ES-I3 (cell line): ENCODE measurements around the gene CAMTA1.

ENCODE experiments used
- H3K36me3 ChIP-seq: 2 replicates; pipeline ENCODE4 v1.6.1; 2013; ENCODE audit warnings: mild to moderate bottlenecking, low read length, control low read depth, moderate library complexity; ENCODE audit not compliant: insufficient read depth
- H3K4me1 ChIP-seq: 2 replicates; pipeline ENCODE4 v1.6.1; 2013; ENCODE audit warnings: mild to moderate bottlenecking, control low read depth, low read length; ENCODE audit not compliant: insufficient read depth
- H3K9ac ChIP-seq: 2 replicates; pipeline ENCODE4 v1.6.1; 2013; ENCODE audit warnings: low read depth, mild to moderate bottlenecking, low read length, moderate library complexity
- H3K9me3 ChIP-seq: 2 replicates; pipeline ENCODE4 v1.6.1; 2013; ENCODE audit warnings: mild to moderate bottlenecking, low read length, moderate library complexity; ENCODE audit not compliant: control insufficient read depth, insufficient read depth

CAMTA1 gene

DNA sequence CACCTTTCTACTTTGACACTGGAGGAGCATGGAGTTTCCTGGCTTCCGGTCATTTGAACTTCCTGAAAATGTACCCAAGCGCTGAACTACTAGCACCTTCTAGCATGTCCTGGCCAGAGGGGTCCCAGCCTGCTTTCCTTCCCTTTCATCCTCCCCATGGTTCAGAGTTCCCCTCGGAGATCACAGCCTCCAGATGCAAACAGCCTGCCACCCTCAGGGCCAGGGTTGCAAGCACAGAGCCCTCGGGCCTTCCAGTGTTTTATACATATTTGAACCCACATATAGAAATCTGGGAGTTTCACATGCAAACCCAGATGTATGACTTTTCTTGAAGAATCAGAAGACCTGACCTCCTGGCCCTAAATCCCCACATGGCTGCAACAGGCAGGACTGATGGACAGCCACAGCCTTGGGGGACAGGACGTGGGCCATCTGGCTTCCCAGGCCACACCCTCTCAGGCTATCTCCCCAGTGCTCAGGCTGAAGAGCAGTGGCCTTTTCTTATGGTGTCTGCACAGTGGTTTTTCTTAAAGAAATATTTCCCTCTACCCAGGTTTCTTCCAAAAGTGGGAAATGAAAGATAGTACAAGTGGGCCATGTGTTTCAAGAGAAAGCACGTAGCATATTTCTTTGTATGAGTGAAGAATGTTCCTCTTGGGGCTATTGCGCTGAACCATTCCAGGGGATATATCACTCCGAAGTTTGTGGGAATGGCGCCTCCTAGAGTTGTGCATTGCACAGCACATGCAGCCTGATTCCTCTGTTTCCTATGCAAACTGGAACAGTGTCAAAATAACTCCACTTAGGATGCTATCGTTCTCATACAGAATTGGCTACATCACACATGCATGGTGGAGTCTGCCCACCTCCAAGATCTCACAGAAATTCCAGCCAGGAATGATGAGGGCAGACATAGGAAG is 753.9 kb downstream of the CAMTA1 start:
- Histone ChIP-seq H3K36me3 (no peaks in the 10 kb centered on the region), H3K4me1 (peaks cover 37% of the 10 kb centered on the region), H3K9ac (no peak overlapping the region), H3K9me3 (no peaks in the 10 kb centered on the region)

GRCh38 chr1:7539769-7540175 is 754.5 kb downstream of the CAMTA1 start:
- H3K9ac ChIP-seq = no peak overlapping the region
- peaks cover 31% of the 10 kb centered on the region for H3K4me1 ChIP-seq
- H3K36me3 ChIP-seq = no peaks in the 10 kb centered on the region
- 0 out of 2 replicates have a peak, but pooled peaks cover 5% of the 10 kb centered on the region for H3K9me3 ChIP-seq

DNA sequence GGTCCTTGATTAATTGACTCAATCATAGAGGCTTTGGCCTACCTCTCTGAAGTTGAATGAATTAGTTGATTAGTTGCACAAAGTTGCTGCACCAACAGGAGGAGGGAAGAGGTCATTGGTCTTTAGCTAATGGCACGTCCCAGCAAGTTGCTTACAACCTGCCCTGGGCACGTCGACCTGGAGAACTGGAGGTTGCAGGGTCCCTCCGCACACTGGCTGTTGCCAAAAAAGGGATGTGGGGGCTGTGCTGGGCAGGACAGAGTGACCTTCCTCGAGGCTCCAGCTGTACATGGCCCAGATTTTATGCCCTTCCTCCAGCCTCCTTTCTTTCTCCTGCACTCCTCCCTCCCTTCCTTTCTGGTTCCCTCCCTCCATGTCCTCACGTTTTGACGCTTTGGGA is 755.6 kb downstream of the CAMTA1 start:
- Histone ChIP-seq H3K4me1 (peaks cover 25% of the 10 kb centered on the region), H3K9ac (no peak overlapping the region), H3K36me3 (no peaks in the 10 kb centered on the region), H3K9me3 (0 out of 2 replicates have a peak, but pooled peaks cover 5% of the 10 kb centered on the region)

DNA sequence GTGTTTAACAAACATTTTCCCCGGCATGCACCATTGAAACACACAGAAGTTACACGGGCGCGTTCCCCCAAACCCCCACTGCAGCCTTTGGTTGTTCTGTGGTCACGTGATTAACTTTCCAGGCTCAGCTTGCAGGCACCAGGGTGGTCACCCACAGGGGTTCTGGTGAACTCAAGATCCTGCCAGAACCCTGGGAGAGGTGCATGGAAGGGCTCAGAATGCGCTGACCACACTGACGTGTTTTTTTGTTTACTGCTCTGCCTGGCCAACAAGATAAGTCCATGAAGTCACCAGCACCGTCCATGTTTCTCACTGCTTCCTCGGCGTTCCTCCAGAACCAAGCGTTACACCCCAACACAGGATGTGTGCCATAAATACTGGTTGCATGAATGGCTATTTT is 756.4 kb downstream of the CAMTA1 start:
- H3K9ac ChIP-seq = no peak overlapping the region
- H3K4me1 ChIP-seq = peaks cover 18% of the 10 kb centered on the region
- H3K9me3 ChIP-seq = 0 out of 2 replicates have a peak, but pooled peaks cover 5% of the 10 kb centered on the region
- H3K36me3 ChIP-seq = no peaks in the 10 kb centered on the region

DNA sequence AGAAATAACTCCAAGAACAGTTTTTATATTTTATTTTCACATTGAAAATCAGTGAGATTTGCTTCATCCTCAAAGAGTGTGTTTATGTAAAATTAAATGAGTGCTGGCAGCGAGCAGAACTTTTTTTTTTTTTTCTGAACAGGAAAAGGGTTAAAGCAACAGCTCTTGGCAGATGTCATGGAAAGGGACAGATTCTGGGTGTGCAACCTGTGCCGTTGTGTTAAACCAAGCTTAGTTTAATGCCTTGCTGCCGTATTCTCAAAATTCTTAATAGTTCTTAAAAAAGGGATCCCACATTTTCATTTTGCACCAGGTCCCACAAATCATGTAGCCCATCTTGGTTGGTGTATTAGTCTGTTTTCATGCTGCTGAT is 758.5 kb downstream of the CAMTA1 start:
- no peak overlapping the region for H3K9ac ChIP-seq
- no peaks in the 10 kb centered on the region for H3K36me3 ChIP-seq

GRCh38 chr1:7549277-7550161 is 764.3 kb downstream of the CAMTA1 start:
- peaks cover 2% of the 10 kb centered on the region; the same call in 1 of the 2 replicates for H3K9me3 ChIP-seq
- H3K4me1 ChIP-seq = peaks cover 20% of the 10 kb centered on the region; the same call in 1 of the 2 replicates
- H3K9ac ChIP-seq = no peak overlapping the region
- no peaks in the 10 kb centered on the region for H3K36me3 ChIP-seq

More for the DNA sequence above, 758.5 kb downstream of the CAMTA1 start:
- Histone ChIP-seq H3K4me1 (peaks cover 6% of the 10 kb centered on the region; the same call in 1 of the 2 replicates), H3K9me3 (0 out of 2 replicates have a peak, but pooled peaks cover 5% of the 10 kb centered on the region)

GRCh38 chr1:7550261-7550865 is 765.1 kb downstream of the CAMTA1 start:
- H3K36me3 ChIP-seq = no peaks in the 10 kb centered on the region
- no peaks in the 10 kb centered on the region; the same call in 1 of the 2 replicates for H3K9me3 ChIP-seq
- no peak overlapping the region for H3K9ac ChIP-seq
- H3K4me1 ChIP-seq = peaks cover 20% of the 10 kb centered on the region; the same call in 1 of the 2 replicates

GRCh38 chr1:7550981-7551380 is 765.7 kb downstream of the CAMTA1 start:
- H3K36me3 ChIP-seq = no peaks in the 10 kb centered on the region
- H3K9me3 ChIP-seq = no peaks in the 10 kb centered on the region; the same call in 1 of the 2 replicates
- H3K4me1 ChIP-seq = peaks cover 20% of the 10 kb centered on the region; the same call in 1 of the 2 replicates
- no peak overlapping the region for H3K9ac ChIP-seq

DNA sequence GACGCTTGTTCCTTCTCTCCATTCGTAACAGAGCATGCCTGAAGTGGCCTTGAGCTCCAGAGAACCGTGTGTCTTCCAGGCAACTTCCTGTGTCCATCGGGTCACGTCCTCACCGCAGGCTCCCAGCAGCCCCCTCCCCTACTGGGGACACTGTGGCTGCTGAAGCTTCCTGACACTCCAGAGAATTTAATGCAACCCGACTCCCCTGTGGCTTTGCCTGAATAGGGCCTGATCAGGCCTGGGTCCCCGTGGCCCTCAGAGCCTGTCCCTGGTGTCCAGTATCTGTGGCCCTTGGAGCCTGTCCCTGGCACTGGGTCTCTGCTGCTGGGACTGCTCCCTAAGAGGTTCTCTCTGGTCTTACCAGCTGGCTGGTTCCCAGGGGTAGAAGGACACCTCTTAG is 766.2 kb downstream of the CAMTA1 start:
- Histone ChIP-seq H3K9me3 (no peaks in the 10 kb centered on the region; the same call in 1 of the 2 replicates), H3K9ac (no peak overlapping the region), H3K36me3 (no peaks in the 10 kb centered on the region), H3K4me1 (peaks cover 20% of the 10 kb centered on the region; the same call in 1 of the 2 replicates)

DNA sequence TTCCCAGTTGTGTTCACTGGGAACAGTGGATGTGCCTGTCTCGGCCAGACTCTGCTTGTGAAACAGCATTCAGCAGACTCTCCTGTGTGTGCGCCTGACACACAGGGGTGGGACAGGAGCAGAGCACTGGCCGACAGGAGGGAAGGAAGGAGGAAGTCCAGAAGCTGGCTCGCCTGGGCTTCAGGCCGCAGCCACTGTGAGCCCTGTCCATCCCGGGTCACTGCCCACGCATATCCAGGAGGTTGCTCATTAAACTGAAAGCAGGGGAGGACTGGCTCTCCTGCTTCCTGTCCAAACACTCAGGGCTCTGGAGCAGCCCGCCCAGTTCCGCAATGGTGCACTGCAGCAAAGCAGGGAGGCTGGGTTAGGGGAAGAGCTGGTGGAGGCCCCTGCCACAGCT is 767.1 kb downstream of the CAMTA1 start:
- H3K9me3 ChIP-seq = no peaks in the 10 kb centered on the region; the same call in 1 of the 2 replicates
- no peaks in the 10 kb centered on the region for H3K36me3 ChIP-seq
- H3K9ac ChIP-seq = no peak overlapping the region
- H3K4me1 ChIP-seq = peaks cover 20% of the 10 kb centered on the region; the same call in 1 of the 2 replicates

DNA sequence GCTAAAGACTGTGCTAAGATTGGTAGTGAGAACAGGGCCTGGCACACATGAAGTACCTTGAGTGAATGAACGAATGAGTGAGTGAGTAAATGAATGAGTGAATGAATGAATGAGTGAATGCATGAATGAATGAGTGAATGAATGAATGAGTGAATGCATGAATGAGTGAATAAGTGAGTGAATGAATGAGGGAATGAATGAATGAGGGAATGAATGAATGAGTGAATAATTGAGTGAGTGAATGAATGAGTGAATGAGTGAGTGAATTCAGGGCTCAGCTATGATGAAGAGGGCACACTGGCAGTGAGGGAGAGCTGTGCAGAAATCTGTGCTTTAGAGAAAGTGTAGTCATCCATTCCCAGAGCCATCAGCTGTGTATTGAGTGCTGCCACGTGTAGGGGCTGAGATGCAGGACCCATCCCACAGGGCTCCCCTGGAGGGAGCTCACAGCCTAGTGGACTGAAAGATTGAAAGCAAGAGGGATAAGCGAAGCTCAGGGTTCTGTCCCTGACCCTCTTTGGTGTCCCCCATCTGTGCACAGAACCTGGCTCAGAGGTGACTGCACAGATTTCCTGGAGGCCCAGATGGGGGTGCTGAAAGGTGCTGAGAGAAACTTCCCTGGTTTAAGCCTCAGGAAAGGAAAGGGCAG is 767.9 kb downstream of the CAMTA1 start:
- H3K36me3 ChIP-seq = no peaks in the 10 kb centered on the region
- no peaks in the 10 kb centered on the region; the same call in 1 of the 2 replicates for H3K9me3 ChIP-seq
- H3K9ac ChIP-seq = no peak overlapping the region
- peaks cover 20% of the 10 kb centered on the region; the same call in 1 of the 2 replicates for H3K4me1 ChIP-seq

DNA sequence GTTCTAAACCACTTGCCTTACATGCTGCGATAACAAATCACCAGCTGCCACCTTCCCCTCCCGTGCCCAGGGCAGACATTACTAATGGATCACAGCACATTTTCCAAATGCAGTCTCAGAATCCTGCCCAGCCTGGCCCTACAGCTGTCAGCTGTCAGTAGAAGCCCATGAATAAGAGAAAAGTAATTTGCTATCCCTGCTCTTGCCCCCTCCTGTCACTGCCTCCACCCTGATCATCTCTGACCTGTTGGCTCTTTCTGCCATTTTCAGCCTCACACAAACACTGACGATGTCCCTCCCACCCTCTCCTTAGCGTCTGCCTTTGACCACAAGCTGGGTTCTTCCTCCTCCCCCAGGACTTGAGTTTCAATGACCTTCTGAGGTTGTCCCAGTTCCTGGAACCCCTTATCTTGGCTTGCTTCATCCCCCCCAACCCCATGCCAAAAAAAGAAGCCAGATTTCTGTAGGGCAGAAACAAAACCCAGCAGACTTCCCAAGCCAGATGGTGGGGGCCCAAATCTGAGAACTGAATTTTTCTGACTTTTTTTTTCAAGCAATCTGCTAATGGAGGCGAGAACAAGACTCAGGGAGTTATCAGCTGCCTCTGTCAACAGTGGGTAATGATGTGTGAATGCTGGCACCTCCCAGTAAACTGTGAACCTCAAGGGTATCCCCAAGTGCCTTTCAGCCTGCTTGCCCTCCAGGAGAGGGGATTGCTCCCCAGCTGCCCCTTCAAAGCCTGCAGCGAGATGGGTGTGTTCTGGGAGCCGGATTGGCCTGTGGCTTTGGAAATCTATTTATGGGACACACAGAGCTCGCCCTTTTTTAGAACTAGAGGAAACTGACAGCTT is 769.4 kb downstream of the CAMTA1 start:
- peaks cover 15% of the 10 kb centered on the region; the same call in 1 of the 2 replicates for H3K4me1 ChIP-seq
- H3K9ac ChIP-seq = no peak overlapping the region
- H3K9me3 ChIP-seq = no peaks in the 10 kb centered on the region; the same call in 1 of the 2 replicates
- no peaks in the 10 kb centered on the region for H3K36me3 ChIP-seq
